Panc1 (cell line): ENCODE measurements around the gene PMAIP1.

Source experiments
- REST ChIP-seq, 2 experiments: IDR thresholded peaks; 2 replicates each; pipeline ENCODE4 v1.6.1; 2011 to 2012; ENCODE audit warnings: low read depth in 2 of 2, control low read depth in 1 of 2, low read length in 1 of 2, mild to moderate bottlenecking in 1 of 2, moderate library complexity in 1 of 2; ENCODE audit not compliant: insufficient read depth in 1 of 2
- SIN3A ChIP-seq: IDR thresholded peaks from 2 replicates; pipeline ENCODE4 v1.6.1; 2012; ENCODE audit warnings: low read depth, mild to moderate bottlenecking, low read length, moderate library complexity, borderline replicate concordance; ENCODE audit not compliant: insufficient read depth
- TF ChIP-seq, protein P1 (sequence below): fragments of 450-650 bp; IDR thresholded peaks from 2 replicates; pipeline ENCODE4 v1.5.1; 2017; ENCODE audit warnings: mild to moderate bottlenecking

GRCh38 chr18:59921384-59921891 is 21.6 kb downstream of the PMAIP1 start:
- TF ChIP-seq, protein P1, sequence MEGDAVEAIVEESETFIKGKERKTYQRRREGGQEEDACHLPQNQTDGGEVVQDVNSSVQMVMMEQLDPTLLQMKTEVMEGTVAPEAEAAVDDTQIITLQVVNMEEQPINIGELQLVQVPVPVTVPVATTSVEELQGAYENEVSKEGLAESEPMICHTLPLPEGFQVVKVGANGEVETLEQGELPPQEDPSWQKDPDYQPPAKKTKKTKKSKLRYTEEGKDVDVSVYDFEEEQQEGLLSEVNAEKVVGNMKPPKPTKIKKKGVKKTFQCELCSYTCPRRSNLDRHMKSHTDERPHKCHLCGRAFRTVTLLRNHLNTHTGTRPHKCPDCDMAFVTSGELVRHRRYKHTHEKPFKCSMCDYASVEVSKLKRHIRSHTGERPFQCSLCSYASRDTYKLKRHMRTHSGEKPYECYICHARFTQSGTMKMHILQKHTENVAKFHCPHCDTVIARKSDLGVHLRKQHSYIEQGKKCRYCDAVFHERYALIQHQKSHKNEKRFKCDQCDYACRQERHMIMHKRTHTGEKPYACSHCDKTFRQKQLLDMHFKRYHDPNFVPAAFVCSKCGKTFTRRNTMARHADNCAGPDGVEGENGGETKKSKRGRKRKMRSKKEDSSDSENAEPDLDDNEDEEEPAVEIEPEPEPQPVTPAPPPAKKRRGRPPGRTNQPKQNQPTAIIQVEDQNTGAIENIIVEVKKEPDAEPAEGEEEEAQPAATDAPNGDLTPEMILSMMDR, result no peak
- TF ChIP-seq SIN3A, result no peak
- TF ChIP-seq REST (IDR thresholded peaks at IDR 0.05; ENCODE audit: insufficient read depth in 1 of 2, low read depth in 2 of 2, low read length in 1 of 2), result no peak
